Peyer's patch (tissue), 4 donors: ENCODE measurements around the gene FCER1G. TPM values are rescaled to one million over a fixed set of nuclear protein-coding genes. Genes with fewer than 3 reads are reported as not detected.

Experiments used
- DNase-seq, 3 donors: peaks; one replicate each; pipeline ENCODE4 v3.0.0-alpha.2; 2017 to 2019
- H3K27ac ChIP-seq, 4 donors: fragments of 200-600 bp; sonication (generic); one replicate each; pipeline ENCODE4 v1.5.1; 2016 to 2019
- H3K27me3 ChIP-seq, 2 donors: fragments of 200-600 bp; sonication (generic); one replicate each; pipeline ENCODE4 v1.5.1; 2019
- H3K36me3 ChIP-seq, 3 donors: fragments of 200-600 bp; sonication (generic); one replicate each; pipeline ENCODE4 v1.5.1; 2016 to 2019
- H3K4me1 ChIP-seq, 4 donors: fragments of 200-600 bp; sonication (generic); one replicate each; pipeline ENCODE4 v1.5.1; 2016 to 2019
- H3K4me3 ChIP-seq, 4 donors: fragments of 200-600 bp; sonication (generic); 1 replicate in 3 of 4; 2 replicates in 1 of 4; pipeline ENCODE4 v1.5.1; 2016 to 2019; ENCODE audit warnings: mild to moderate bottlenecking in 1 of 4
- H3K9me3 ChIP-seq, 4 donors: fragments of 200-600 bp; sonication (generic); one replicate each; pipeline ENCODE4 v1.5.1; 2016 to 2019; ENCODE audit warnings: mild to moderate bottlenecking in 1 of 4
- POLR2A ChIP-seq, 2 donors: fragments of 450-650 bp; IDR thresholded peaks; one replicate each; pipeline ENCODE4 v1.5.1; 2017; ENCODE audit warnings: antibody characterized with exemption in 2 of 2, mild to moderate bottlenecking in 2 of 2, moderate library complexity in 2 of 2
- total RNA-seq, 4 donors: library from RNA; depleted of rRNA; stranded (reverse); fragments of >200 nt; gene quantifications; one replicate each; pipeline ENCODE4 v1.1.0, GENCODE V29; 2016
- TF ChIP-seq, protein P1 (sequence below), 6 experiments: fragments of 450-650 bp in 4 of 6; fragments of 200-600 bp in 2 of 6; sonication (generic) in 1 of 6; IDR thresholded peaks; one replicate each; pipeline ENCODE4 v1.5.1; 2017 to 2019; ENCODE audit warnings: antibody characterized with exemption in 6 of 6, mild to moderate bottlenecking in 3 of 6, moderate library complexity in 1 of 6

The FCER1G gene
- total RNA-seq, 4 donors from 2014 or later = 5.1 to 33.8 (median 11.9) TPM; not detected in 1

DNA sequence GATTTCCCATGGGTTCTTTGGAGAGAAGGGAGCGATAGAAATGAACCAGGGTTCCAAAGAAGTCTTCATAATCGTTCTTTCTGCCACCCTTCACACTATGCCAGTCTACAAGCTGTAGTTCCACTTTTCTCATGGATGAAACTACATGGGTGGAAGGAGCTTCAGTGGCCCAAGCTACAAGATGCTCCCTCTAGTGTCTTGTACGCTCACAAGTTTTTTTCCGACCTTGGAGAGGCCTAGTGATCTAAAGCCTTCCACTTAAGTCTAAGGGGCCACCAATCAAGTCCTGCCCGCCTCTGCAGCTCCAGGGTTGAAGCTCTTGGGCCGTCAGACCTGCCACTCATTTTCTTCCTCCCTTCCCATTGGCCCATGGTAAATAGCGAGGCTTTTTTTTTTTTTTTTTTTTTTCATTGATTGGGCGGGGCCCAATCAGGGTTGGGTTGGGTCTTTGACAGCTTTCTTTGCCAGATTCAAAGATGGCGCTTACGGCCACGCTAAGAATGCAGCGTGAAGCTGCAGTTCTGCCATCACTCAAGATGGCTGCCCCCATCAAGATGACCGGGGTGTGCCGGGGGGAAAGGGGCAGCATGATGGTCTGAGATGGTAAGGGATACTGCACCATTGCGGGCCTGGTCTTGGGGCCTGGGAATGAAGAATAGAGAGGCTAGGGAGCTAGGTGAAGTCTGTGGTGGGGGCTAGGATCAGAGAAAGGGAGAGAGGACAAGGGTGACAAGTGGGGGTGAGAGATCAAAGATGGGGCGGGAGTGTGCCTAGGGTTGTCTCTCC is 10.6 kb downstream of the FCER1G start, which contains the start of gene TOMM40L:
TOMM40L (plus strand) TSS at position 527 of the 786 bp plus-strand sequence. CDS start 430 bp downstream, outside the sequence.
- Histone ChIP-seq H3K4me1 (peaks cover 6 to 40% (median 10%) of the 10 kb centered on the region in 4 donors), H3K27ac (peak within 1 kb of the TSS; percentile 70 to 79 (median 76)), H3K9me3 (no peaks in the 10 kb centered on the region), H3K4me3 (peak within 1 kb of the TSS; percentile 64 to 83 (median 68)), H3K27me3 (no peaks in the 10 kb centered on the region), H3K36me3 (peaks cover 0 to 23% (median 0%) of the 10 kb centered on the region in 3 donors)
- TF ChIP-seq, protein P1, sequence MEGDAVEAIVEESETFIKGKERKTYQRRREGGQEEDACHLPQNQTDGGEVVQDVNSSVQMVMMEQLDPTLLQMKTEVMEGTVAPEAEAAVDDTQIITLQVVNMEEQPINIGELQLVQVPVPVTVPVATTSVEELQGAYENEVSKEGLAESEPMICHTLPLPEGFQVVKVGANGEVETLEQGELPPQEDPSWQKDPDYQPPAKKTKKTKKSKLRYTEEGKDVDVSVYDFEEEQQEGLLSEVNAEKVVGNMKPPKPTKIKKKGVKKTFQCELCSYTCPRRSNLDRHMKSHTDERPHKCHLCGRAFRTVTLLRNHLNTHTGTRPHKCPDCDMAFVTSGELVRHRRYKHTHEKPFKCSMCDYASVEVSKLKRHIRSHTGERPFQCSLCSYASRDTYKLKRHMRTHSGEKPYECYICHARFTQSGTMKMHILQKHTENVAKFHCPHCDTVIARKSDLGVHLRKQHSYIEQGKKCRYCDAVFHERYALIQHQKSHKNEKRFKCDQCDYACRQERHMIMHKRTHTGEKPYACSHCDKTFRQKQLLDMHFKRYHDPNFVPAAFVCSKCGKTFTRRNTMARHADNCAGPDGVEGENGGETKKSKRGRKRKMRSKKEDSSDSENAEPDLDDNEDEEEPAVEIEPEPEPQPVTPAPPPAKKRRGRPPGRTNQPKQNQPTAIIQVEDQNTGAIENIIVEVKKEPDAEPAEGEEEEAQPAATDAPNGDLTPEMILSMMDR (IDR thresholded peaks at IDR 0.05) = peak; percentile 29 to 82 (median 70)
- TF ChIP-seq POLR2A (IDR thresholded peaks at IDR 0.05) = peak; percentile 13 to 48
- peak; percentile 87 to 97 (median 88) for DNase-seq

DNA sequence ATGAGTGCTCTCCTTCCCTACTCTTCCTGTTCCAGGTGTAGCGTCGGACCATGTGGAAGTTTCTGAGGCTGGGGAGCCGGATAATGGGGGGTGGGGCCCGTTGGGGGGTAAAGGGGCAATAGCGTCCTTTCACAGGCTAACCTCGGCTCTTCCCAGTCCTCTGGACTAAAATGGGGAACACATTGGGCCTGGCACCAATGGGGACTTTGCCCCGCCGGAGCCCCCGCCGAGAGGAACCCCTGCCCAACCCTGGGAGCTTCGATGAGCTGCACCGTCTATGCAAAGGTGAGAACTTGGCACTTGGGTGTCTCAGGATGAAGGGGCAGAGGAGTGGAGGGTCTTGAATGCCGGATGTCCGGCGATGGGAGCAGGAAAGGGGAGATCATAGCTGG is 11.2 kb downstream of the FCER1G start:
- H3K27ac ChIP-seq = peak overlapping the region; percentile 70 to 76 (median 74)
- no peaks in the 10 kb centered on the region for H3K27me3 ChIP-seq
- TF ChIP-seq POLR2A (IDR thresholded peaks at IDR 0.05) = no peak
- TF ChIP-seq, protein P1 (IDR thresholded peaks at IDR 0.05) = no peak
- peaks cover 6 to 40% (median 10%) of the 10 kb centered on the region in 4 donors for H3K4me1 ChIP-seq
- H3K9me3 ChIP-seq = no peaks in the 10 kb centered on the region
- DNase-seq = peak in 1 of 3 donors; percentile 46
- peaks cover 0 to 23% (median 0%) of the 10 kb centered on the region in 3 donors for H3K36me3 ChIP-seq
- peak overlapping the region; percentile 64 to 83 (median 68) for H3K4me3 ChIP-seq

DNA sequence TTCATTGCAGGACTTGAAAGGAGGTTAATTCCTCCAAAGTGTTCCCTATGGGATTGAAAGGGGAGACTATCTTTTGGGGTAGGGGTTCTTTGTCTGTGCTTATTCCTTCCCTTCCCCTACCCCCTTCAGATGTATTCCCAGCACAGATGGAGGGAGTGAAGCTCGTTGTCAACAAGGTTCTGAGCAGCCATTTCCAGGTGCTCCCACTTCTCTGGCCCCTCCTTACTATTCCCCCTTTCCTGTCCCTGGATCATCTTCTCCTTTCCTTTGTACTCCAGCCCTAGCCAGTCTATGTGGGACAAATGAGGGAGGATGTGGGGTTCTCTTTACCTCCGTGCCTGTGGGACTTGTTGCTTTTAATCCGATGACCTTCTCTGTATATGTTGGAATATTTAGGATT is 11.7 kb downstream of the FCER1G start:
- peaks cover 0 to 23% (median 0%) of the 10 kb centered on the region in 3 donors for H3K36me3 ChIP-seq
- H3K27ac ChIP-seq = peak overlapping the region; percentile 70 to 76 (median 74)
- H3K27me3 ChIP-seq = no peaks in the 10 kb centered on the region
- peak overlapping the region; percentile 64 to 83 (median 68) for H3K4me3 ChIP-seq
- H3K9me3 ChIP-seq = no peaks in the 10 kb centered on the region
- TF ChIP-seq, protein P1 (IDR thresholded peaks at IDR 0.05) = no peak
- no peak for TF ChIP-seq POLR2A (IDR thresholded peaks at IDR 0.05)
- peaks cover 6 to 40% (median 10%) of the 10 kb centered on the region in 4 donors for H3K4me1 ChIP-seq
- no peak for DNase-seq

DNA sequence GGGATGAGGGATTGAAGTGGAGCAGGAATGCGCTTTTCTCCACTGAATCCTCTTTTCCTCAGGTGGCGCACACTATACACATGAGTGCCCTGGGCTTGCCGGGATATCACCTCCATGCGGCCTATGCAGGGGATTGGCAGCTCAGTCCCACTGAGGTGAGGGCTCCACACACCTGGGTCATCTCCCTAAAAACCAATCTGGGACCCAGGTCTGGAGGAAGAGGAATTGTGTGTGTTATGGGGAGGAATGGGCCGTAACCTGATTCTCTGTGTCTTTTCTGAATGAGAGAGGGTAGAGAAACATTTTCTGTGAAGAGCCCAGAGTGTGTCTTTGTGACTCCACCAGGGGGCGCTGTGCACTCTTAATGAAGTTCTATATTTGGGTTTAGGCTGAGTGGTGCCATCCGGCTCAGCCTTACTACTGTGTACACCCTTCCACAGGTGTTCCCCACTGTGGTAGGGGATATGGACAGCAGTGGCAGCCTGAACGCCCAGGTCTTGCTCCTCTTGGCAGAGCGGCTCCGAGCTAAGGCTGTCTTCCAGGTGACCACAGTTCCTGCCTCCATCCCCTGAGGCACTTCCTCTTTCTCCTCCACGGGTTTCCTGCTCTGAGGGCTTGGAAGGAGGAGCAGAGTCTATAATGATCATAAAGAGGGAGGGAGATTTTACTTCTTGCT is 12.2 kb downstream of the FCER1G start:
- peak overlapping the region in 2 of 4 donors; percentile 5 to 73 for H3K27ac ChIP-seq
- peak overlapping the region in 2 of 4 donors; percentile 68 to 83 for H3K4me3 ChIP-seq
- no peaks in the 10 kb centered on the region for H3K9me3 ChIP-seq
- peak; percentile 82 to 93 (median 86) for DNase-seq
- peaks cover 0 to 23% (median 0%) of the 10 kb centered on the region in 3 donors for H3K36me3 ChIP-seq
- H3K4me1 ChIP-seq = peaks cover 6 to 40% (median 10%) of the 10 kb centered on the region in 4 donors
- H3K27me3 ChIP-seq = no peaks in the 10 kb centered on the region
- TF ChIP-seq POLR2A (IDR thresholded peaks at IDR 0.05) = no peak
- TF ChIP-seq, protein P1 (IDR thresholded peaks at IDR 0.05) = peak; percentile 80 to 95 (median 87)

DNA sequence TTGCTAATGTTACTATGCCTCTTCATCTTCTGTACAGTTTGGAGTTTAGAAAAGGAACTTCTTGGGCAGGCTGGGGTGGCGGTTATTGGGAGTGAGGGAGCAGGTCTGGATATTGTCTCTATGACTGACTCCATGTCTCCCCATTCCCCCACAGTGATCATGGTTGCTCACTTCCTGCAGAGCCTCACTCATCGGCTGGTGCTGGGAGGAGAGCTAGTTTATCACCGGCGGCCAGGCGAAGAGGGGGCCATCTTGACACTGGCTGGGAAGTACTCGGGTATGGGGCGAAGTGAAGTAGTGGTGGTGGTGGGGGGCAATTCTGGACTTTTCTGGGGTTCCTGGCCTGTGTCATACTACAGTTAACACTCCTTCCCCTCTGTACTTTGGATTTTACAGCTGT is 12.9 kb downstream of the FCER1G start:
- H3K36me3 ChIP-seq = peaks cover 0 to 23% (median 0%) of the 10 kb centered on the region in 3 donors
- no peak for DNase-seq
- H3K9me3 ChIP-seq = no peaks in the 10 kb centered on the region
- TF ChIP-seq POLR2A (IDR thresholded peaks at IDR 0.05) = no peak
- TF ChIP-seq, protein P1 (IDR thresholded peaks at IDR 0.05) = no peak
- peaks cover 6 to 40% (median 10%) of the 10 kb centered on the region in 4 donors for H3K4me1 ChIP-seq
- no peaks in the 10 kb centered on the region for H3K27me3 ChIP-seq
- H3K4me3 ChIP-seq = no peak overlapping the region
- H3K27ac ChIP-seq = peak overlapping the region in 1 of 4 donors; percentile 73
